GM21526 (cell line): ENCODE measurements around the gene SLC35G1.

Experiments
- ATAC-seq: cut with Tn5 transposase; IDR thresholded peaks from one replicate; pipeline ENCODE4 v1.9.1; 2021; ENCODE audit warnings: moderate library complexity; ENCODE audit not compliant: unreplicated experiment, low FRiP score

SLC35G1 gene

DNA sequence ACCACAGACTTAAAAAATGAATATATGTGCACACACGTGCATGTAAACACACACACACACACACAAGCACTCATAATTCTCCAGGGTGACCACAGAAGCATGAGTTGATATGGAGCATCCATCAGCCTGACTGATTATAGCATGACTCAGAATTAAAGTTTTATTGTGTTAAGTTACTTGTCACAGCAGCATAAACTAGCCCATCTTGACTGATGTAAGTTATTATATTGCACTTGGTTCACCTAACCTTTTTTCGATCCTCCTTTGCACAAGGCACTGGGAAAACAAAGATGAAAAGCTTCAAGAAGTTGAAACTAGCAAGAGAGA lies 18.8 kb upstream of the SLC35G1 start:
- ATAC-seq: no peak

DNA sequence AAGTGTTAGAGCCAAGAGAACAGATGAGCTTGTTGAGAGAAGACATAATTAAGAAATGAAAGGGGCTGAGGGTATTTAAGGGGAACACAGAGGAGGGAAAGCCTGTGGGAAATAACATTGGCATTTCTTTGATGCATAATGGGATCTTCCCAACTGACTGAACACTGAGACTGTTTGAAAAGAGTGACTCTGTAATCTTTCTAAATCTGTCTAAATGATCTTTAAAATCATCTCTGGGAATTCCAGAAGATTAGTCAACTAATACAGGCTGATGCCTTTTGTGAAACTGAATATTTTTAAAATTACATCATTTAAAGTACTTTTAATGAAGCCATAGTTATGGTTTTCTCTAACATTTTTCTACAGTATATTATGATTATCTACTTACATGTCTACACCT lies 17.4 kb upstream of the SLC35G1 start:
- ATAC-seq: no peak

DNA sequence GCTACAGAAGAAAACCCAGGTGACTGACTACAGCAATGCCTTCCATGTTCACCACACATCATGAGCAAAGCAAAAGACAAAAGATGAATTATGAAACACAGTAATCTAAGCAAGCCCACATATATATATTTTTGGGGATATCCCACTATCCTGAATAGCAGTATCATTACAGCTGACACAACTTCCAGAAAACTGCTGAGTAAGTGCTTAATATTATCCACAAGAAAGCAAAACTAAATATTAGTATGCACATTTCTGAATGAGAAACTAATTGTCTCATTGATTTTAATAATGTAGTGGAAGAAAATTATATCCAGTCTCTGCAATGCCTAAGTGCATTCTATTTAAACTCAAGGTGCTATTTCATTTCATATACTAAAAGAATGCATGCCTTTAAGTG lies 14.5 kb upstream of the SLC35G1 start:
- ATAC-seq: no peak

DNA sequence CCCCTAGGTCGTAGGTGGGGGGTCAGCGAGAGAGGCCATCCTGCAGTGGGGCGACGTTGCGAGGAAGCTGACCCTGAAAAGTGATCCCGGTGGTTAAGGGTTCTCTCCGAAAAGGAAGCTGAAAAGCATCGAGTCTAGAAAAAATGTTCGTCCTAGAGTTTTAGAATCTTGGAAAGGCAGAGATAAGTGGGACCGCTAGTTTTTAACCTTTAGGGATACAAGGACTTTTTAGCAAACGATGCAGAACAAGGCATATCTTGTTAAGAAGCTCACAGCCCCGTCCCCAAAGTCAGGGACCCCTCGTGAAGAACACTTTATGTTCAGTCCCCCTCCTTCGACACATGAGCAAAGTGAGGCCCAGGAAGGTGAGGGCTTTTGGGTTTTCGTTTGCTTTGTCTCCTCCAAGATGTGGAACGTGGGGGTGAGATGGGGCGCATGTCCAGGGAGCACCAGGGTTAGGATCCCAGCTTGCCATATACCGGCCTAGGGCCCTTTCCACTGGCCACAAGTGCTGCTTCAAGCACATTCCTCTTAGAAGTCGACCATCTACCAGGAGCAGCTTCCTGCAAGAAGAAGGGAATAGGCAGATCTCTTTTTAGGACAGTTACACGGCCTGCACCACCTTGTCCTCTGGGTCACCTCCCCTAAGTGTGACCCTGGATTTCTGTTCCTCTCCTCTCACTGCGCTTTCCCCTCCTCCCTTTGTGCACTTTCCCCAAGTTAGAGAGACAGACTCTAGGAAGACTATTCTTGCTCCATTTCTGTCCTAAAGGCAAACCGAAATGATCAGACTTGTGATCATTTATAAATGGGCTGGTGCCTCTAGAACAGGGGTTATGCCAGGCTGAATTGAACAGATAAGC lies 969 bp downstream of the SLC35G1 start:
- no peak for ATAC-seq

DNA sequence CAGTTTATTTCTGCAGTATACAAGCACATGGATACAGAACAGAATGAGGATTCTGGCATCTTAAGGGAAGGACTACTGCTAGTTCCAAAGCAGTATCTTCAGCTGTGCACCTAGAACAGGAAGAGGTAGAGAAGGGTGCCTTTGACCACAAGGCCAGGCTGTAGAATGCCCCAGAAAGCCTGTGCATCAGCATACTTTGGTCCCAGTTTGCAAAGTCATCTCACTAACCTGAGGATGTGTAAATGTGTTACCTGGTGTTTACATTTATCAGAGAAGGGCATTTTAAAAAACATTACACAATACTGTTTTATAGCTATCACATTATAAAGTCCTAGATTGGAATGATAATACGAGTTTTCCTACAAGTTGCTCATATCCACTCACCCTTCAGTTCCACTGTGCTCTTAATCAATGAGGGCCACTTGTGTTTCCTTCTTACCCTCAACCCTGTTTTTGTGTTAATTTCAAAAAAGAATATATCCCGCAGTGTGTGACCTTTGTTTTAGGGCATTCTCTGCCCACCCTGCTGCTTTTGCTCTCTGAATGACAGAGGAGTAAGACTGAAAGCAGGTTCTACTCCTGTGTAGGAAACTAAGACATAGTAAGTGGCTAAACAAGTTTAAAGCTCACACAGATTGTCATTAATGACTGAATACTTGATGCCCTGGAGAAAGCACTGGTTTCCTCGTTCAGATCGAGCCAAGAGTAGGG lies 3.4 kb downstream of the SLC35G1 start:
- no peak for ATAC-seq

DNA sequence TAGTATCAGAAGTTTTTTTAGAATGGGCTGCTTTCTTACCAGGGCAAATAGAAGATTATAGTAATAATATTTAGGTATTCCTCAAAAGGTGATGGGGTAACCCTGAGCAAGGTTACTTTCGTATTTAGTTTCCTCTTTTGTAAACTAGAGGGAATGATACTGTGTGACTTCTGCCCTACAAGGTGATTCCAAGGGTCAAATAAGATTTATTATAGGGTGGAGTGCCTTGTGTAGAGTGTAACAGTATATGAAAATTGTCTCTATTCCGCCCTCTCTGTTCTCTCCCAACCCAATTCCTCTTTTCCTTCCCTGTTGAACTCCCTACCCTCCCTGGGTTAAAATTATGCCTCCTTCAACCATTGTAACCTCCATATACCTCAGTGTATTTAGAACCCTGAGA lies 5.3 kb downstream of the SLC35G1 start:
- no peak for ATAC-seq

DNA sequence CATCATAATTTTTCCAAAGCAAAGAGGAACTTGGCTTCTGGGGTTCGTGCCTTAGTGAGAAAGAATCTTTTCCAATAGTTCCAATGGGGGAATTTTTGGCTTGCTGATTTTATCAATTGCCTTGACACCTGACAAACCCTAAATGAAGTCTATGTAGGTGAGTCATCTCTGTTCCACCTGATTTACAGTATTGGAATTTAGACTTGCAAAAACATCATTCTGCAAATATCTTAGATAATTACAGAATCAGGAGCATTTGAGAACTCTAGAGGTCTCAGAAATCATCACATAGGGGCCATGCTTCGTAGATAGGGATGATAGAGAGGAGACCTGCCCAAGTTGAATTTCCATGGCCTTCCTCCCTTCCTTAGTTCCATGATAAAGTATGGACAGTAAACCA lies 9.3 kb downstream of the SLC35G1 start:
- ATAC-seq: no peak

DNA sequence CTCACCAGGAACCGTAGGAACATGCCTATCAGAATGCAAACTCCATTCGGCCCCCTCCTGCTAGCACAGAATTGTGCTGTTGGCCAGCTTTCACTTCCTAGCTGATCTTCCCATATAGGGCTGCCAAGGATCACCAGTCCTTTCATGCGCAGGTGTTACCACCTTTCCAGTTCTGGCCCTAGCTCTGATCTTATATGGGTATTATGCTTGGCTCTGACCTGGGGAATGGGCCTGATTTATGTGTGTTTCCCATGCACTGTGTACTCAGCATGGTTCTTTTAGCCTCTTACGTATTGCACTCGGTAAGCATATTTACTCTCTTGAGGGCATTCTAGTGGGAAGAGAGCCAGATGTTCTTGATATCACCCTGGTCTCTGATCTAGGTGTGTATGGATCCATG lies 11.1 kb downstream of the SLC35G1 start:
- ATAC-seq: no peak

DNA sequence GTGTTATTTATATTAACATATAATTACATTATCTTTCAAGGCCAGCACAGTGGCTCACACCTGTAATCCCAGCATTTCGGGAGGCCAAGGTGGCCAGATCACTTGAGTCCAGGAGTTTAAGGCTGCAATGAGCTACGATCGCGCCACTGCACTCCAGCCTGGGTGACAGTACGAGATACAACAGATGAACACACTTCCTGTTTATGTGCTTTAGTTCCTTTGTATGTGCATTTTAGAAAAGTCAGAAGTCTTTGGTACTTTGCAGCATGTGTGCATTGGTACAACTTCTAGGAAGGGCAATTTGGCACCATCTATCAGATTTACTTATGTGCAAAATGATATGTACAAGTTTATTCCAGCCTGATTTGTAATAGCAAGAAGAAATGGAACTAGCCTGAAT lies 13.3 kb downstream of the SLC35G1 start:
- ATAC-seq: no peak

DNA sequence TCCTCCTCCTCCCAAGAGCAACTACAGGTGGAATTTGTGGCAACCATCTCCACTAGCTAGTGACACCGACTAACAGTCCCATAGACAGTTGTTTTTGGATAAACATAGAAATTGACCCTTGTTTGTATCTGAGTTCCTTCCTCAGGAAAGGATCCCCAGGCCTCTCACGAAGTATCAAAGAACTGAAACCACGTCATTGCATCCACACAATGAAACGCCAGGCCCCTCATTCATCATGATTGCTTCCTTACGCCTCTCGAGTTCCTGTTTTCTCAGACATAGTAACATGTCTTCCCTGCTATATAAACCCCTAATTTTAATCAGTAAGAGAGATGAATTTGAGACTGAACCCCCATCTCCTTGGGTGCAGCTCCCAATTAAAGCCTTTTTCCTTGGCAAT lies 18.1 kb downstream of the SLC35G1 start:
- no peak for ATAC-seq

DNA sequence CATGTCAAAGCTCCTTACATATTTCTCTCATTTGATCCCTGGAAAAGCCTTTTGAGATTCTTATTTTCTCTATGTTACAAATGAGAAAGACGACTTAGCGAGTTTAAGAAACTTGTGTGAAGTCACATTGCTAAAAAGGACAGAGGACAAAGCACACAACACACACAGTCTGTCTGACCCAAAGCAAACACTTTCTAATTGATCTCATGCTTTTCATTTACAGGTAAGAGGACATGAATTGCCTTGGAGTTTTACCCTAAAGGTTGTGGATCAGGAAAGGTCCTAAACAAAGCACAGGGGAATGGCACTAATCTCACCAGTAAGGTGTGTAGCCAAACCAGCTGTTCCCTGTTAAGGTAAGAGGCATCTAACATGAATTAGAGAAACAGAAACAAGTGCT lies 18.7 kb downstream of the SLC35G1 start:
- no peak for ATAC-seq

DNA sequence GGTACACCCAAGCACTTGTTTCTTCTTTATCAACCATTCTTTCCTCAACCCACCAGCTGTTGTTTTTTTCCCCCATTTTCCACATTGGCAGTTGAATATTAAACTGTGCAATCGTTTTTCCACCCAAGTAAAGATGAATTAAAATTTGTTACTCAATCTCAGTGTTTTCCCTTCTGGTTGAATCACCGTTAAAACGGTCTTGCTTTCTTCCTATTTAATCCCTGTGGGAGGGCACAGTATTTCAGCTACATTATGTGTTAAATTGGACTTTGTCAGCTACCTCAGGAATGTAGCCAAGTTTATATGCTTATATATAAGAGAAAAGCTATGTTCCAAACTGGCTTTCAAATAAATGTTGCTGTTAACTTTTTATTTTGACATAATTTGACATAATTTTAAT lies 19.9 kb downstream of the SLC35G1 start:
- ATAC-seq: no peak

DNA sequence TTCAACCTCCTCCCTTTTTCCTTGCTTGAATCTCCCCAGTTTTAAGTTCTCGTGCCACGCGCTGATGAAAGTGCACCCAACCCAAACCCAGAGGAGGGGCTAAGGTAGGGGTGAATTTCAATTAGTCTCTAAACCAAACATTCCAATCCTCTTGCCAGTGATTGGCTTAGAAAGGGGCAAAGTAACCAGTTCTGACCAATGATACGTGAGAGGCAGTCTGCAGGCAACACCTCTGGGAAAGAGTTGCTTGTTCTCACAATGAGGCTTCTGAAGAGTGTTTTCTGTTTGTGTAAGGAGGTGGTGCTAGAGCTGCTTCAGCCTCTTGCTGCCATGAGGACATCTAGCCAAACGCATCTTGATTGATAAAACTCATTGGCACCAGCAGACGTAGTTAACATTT lies 21.8 kb downstream of the SLC35G1 start:
- ATAC-seq: no peak

DNA sequence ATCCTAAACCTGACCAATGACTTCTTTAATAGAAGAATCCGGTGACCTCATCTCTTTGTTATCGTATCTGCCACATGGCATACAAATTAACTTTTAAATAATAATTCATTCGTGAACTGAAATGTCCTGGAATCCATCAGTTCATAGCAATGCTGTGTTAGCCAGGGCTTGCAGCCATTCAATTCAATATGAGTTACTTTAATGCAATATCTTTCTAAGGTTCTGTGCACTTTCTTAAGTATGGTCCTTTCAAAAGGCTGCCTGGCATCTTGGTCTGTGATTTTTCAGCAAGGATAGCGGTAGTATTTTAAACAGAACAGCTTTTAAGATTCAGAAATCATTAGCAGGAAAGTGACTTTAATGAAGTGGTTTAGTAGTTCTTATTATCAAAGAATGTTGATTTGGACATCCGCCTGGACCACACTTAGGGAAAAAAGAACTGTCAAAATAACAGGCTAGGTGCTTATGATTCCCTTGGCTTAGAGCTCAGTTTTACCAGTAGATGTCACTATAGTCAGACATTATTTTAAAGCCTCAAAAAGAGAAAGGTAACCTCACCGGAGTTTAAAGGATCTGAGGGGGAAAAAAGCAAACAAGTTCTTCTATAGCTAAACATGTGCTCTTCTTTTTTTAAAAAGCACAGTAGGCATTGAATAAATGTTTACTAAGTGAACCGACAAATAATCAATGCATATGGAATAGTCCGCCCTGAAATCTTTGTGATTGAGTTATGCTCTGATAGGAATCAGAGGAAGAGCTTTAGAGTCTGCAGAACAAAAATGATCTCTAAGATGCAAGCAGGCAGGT lies 22.7 kb downstream of the SLC35G1 start:
- no peak for ATAC-seq

DNA sequence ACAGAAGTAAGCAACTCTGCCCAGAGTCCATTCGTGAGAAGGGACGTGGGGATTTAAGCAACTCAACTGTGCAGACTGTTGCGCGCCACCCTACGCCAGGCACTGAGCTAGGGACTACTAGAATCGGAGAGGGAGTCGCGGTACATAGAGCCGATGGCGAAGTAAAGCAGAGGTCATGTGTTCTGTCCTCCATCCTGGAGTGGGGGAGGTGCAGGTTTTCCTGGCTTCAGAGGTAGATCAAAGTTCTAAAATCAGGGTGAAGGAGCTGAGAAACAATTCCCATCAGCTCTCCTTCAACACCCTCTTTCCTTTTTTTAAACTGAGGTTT lies 23.2 kb downstream of the SLC35G1 start:
- no peak for ATAC-seq

DNA sequence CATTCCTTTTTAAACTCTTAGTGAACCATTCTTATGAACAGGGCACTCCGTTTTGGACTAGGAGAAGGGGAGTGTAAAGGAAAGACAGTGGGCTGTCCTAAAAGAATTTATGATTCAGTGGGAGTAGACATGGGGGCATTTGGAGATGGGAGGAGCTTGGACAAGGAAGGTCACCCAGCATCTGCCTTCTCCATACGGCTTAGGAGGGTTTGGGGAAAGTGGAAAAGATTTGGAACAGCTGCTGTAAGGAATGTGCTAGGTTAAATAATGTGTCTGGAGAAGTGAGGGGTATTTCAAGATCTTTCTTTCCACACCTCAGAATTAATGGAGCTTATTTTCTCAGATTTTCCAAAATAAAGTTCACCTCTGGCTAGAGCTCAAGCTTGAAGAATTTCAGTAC lies 24.0 kb downstream of the SLC35G1 start:
- ATAC-seq: no peak

DNA sequence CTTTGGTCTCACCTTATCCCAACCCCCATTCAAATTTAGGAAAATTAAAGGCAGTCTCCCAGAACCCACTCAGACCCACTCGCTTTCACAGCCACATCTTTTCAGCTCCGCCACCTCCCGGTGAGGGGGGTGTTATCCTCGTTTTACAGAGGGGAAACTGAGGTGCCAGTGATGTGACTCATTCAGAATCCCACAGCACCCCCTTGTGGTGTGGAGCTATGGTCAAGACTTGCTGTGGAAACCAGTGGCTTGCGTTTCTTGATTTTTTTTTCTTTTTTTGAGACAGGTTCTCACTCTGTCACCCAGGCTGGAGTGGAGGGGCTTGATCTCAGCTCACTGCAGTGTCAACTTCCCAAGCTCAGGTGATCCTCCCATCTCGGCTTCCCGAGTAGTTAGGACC lies 27.6 kb downstream of the SLC35G1 start:
- no peak for ATAC-seq

DNA sequence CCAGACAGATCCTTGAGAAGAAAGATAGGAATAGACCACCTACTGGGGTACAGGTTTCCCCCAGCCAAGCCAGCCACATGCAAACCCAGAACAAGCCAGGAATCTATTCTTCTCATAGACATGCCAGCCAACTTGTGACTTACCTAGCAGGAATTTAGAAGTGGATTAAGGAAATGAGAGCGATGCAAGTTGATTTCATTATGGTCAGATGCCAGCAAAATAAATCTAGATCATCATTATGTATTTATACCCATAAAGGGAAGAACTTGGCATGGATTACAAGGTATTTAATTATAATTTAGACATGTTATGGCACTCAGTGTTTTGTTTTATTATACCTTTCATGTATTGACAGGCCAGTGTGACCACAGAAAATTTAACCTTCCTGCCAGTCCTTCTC lies 32.8 kb downstream of the SLC35G1 start:
- ATAC-seq: no peak

DNA sequence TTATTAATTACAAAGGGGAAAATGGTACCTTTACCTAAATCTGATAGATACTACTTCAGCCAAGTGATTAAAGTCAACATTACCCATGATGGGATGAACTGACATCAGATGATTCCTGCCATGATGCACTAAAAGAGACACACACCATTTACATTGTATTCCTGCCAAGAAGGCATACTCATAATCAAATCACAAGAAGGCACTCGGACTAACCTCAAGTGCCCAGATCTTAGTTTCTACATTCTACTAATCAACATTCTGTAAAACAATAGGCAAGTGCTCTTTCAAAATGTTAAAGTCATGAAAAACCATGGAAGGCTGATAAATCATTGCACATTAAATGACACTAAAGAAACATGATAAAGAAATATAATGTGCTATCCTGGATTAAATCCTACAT lies 44.4 kb downstream of the SLC35G1 start:
- no peak for ATAC-seq

DNA sequence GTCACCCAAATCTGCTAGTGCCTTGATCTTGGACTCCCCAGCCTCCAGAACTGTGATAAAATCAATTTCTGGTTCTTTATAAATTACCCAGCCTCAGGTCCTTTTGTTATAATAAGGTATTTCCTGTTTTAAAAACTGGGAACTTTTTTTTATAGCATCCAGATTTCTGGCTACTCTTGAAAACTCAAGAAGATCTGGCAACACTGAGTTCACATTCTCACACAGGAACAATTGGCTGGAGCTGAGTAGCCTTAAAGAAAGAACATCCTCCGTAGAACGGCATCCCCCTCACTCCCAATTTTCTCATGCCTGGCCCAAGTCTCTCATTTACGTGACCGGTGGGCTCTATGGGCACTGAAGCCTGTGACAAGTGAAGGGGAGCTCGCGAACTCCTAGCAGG lies 47.1 kb downstream of the SLC35G1 start:
- ATAC-seq: no peak

DNA sequence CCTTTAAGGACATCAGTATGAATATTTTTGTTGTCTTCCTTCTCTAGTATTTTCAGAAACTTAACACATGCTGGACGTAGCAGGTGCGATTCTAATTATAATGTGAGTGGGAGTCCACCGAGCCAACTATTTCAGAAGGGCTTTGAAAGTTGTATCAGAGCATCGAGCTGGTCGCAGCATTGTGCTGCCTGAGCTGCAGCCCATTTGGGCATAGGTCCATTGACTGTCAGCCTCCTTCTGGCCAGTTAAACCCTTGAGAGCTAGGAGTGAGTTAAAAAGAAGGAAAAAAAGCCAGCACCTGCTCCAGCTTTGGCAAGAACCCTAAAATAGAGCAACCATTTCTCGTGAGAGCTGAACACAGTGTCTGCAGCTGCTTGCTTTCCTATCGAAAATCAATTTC lies 47.8 kb downstream of the SLC35G1 start:
- ATAC-seq: no peak

DNA sequence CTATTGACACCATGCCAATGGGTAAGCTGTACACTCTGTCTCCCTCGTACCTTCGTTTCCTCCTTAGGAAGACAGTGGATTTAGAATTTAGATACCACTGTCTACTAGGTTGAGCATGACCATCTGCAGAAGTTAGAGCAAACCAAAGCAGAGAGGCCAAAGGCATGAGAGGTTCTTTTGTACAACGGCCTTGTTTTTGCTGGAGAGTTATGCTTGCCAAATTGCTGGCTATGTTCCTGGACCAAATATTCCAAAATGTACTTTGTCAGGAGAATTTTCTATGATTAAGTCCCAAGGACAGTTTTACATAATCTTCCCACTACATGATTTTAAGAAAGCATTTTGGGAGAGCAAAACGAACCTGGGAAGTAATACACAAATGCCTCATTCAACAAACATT lies 52.0 kb downstream of the SLC35G1 start:
- ATAC-seq: no peak
